Fibroblast of mammary gland (primary cell): ENCODE data around the gene SIRT7.
A peak's percentile ranks its signal among the peaks of the same experiment; 100 is the strongest.

Experiments used
- DNase-seq: peaks from one replicate; pipeline ENCODE4 v3.0.0-alpha.2; 2010; ENCODE audit warnings: low read depth
- H3K4me3 ChIP-seq: 2 replicates; pipeline ENCODE4 v1.5.1; 2011; ENCODE audit warnings: low read depth, mild to moderate bottlenecking, low read length, moderate library complexity; ENCODE audit not compliant: control insufficient read depth
- TF ChIP-seq, protein P1 (sequence below): conservative IDR thresholded peaks from 2 replicates; pipeline ENCODE4 v1.5.1; 2011; ENCODE audit warnings: low read depth, low read length, inconsistent platforms; ENCODE audit not compliant: control insufficient read depth, insufficient read depth

SIRT7 gene

GRCh38 chr17:81865733-81866439 lies 52.1 kb downstream of the SIRT7 start:
- DNase-seq = peak; percentile 72
- TF ChIP-seq, protein P1, sequence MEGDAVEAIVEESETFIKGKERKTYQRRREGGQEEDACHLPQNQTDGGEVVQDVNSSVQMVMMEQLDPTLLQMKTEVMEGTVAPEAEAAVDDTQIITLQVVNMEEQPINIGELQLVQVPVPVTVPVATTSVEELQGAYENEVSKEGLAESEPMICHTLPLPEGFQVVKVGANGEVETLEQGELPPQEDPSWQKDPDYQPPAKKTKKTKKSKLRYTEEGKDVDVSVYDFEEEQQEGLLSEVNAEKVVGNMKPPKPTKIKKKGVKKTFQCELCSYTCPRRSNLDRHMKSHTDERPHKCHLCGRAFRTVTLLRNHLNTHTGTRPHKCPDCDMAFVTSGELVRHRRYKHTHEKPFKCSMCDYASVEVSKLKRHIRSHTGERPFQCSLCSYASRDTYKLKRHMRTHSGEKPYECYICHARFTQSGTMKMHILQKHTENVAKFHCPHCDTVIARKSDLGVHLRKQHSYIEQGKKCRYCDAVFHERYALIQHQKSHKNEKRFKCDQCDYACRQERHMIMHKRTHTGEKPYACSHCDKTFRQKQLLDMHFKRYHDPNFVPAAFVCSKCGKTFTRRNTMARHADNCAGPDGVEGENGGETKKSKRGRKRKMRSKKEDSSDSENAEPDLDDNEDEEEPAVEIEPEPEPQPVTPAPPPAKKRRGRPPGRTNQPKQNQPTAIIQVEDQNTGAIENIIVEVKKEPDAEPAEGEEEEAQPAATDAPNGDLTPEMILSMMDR = no peak
- H3K4me3 ChIP-seq = no peak overlapping the region

- DNase-seq = no peak
- TF ChIP-seq, protein P1 = no peak
- H3K4me3 ChIP-seq = no peak overlapping the region
Observed at GRCh38 chr17:81865358-81865732, 52.6 kb downstream of the SIRT7 start.

DNA sequence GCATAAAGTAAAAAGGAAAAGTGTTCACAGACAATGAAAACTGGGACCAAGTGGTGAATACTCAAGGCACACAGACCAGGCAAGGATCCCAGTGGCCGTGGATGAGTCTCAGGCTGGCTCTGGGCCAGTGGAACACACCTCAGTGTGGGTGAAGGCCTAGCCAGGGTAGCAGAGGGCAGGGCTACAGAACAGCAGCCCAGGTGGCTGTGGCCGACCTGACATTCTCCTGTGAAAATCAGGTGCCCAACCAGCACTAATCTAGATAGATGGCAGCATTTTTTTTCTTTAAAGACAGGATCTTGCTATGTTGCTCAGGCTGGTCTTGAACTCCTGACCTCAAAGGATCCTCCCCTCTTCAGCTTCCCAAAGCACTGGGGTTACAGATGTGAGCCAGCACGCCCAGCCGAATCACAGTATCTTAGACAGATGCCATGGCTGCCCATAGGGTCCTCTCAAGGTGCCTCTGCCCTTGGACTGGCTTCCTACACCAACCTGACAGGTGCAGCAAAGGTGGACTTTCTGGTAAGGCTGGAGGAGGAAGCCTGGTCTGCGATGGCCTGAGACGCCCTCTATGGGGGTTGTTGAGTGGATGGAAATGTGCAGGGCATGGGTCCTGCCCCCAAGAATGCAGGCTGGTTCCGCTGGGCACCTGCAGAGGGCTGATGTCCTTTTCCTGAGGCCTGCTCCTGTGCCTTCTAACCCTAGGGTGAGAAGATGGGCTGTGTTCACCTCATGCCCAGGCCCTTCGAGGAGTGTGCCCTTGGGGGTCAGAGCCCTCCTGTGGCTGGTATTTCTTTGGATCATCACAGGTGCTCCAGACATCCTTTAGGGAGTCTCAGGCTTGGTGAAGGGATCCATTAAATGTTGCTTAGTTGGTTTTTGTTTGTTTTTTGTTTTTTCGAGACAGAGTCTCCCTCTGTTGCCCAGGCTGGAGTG lies 53.9 kb downstream of the SIRT7 start:
- TF ChIP-seq, protein P1 = no peak
- DNase-seq = no peak
- H3K4me3 ChIP-seq = no peak overlapping the region

- DNase-seq = no peak
- TF ChIP-seq, protein P1 = no peak
- H3K4me3 ChIP-seq = no peak overlapping the region
Observed at GRCh38 chr17:81863123-81863675, 54.8 kb downstream of the SIRT7 start.
